TTC549 (cell line): ENCODE results near the gene STAT4.

Experiments
- FAIRE-seq: peaks from 2 replicates; lab custom pipeline; 2012; peaks lifted over from hg19 to GRCh38; lab: Jason Lieb, UNC

STAT4 gene

GRCh38 chr2:191041418-191042161, 109.2 kb downstream of the STAT4 start:
- no peak for FAIRE-seq

DNA sequence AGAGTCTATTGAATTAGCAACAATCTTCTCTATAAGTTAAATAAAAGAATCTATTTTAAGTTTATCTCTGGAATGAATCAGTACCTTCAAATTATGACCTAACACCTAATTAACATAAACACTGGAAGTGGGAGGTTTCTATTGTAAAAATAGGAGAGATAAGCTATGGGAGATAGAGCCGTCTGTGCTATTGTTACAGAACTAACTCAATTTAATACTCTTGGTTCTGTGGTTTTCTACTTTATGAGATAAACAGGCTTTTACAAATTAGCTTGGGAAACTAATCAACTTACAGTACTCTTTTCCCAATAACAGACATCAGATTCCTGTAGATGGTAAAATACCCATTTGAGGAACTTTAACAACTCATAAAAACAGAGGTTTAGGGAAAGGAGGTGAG, 111.2 kb downstream of the STAT4 start:
- no peak for FAIRE-seq

- FAIRE-seq, result no peak
Measured at GRCh38 chr2:191038741-191039140, 112.1 kb downstream of the STAT4 start.

DNA sequence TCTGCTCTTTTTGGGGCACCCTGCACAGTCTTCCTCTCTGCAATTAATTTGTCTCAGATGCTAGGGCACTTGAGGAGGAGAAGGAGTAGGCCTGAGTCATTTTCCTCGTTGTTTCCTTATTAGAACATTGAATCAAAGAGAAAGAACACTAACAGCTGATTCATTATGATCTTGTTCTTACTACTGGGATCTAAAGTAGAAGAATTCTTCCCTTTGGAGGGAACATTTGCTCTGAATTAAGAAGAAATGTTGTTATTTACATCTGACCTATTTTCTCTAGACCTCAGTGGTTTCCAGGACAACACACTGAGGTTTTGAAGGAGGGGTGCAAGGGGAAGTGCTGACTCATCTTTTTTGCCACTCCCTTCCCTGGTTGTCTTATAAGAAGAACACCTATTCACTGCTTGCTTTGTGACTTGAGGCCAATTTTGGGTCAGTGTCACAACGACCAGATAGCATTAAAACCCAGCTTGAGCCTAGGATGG, 112.5 kb downstream of the STAT4 start:
- FAIRE-seq, result no peak

DNA sequence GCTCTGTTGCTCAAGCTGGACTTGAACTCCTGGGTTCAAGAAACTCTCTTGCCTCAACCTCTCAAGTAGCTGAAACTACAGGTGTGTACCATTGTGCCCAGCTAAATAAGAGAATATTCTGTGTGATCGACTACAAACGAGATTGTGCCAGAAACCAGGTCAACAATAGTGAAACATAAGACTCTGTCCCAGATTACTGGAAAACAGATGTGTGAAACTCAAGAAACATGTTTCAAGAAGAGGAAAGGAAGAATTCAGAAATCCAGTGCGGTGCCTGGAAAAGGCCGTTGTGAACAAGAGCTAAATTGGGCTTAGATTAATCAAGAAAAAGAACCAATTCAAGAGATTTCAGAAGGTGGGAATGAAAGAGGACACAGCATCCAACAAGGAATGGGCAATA, 113.4 kb downstream of the STAT4 start:
- FAIRE-seq, result no peak

- no peak for FAIRE-seq
Measured at GRCh38 chr2:191036363-191036762, 114.4 kb downstream of the STAT4 start.

DNA sequence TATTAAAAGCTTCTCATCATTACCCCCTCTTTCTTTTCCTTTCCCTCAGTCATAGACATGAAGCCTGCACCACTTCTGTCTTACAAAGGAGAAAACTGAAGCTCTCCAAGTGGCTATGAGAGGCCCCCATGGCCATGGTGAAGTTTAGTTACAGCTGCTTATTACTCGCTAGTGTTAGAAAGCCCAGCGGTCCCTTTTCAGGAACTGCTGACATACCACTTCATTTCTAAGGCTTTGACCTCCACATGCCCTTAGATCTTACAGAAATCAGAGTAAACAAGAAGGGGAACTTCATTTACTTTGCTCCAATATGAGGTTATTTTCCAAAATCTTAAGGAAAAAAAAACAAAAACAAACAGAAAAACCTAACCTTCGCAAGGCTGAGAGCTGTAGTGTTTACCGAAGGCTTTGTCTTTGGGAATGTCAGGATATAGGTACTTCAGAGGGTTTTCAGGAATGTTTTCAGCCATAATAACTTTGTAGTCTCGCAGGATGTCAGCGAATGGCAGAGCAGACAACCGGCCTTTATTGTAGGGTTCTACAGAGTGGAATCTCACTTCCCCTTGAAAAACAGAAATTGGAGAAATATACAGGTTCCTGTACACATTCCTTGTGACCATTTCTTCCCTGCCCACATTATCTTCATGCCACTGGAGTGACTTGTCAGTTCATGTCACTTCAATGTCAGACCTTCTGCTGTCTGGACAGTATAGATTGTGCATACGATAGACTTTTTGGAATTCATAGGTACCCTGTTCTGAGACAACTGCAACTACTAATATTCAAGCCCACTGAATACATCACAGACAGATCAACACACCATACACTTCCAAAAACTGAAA, 118.0 kb downstream of the STAT4 start:
- FAIRE-seq, result no peak

GRCh38 chr2:191031256-191031655, 119.5 kb downstream of the STAT4 start:
- FAIRE-seq, result no peak

- peak; percentile 48 for FAIRE-seq
Measured at GRCh38 chr2:191030521-191031154, 120.2 kb downstream of the STAT4 start.

- FAIRE-seq, result no peak
Measured at GRCh38 chr2:191029280-191029950, 121.4 kb downstream of the STAT4 start.

DNA sequence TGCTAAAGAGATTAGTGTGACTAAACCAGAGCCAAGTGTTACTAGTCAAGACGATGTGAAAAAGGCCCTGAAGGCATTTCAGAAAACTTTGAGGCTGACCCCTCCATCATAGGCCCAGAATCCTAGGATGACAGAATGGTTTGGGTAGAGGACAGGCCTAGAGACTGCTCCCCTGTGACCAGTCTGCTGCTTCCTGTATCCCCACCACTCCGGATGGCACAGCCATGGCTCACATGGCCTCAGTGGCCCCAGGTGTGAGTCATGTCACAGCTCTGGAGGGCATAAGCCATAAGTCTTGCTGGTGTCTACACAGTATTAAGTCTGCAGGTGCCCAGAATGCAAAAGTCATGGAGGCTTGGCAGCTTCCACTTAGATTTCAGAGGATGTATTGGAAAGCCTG, 124.4 kb downstream of the STAT4 start:
- no peak for FAIRE-seq

- no peak for FAIRE-seq
Measured at GRCh38 chr2:191025135-191025534, 125.7 kb downstream of the STAT4 start.

GRCh38 chr2:191023235-191023679, 127.5 kb downstream of the STAT4 start:
- FAIRE-seq, result no peak

GRCh38 chr2:191020742-191021381, 129.9 kb downstream of the STAT4 start:
- FAIRE-seq, result no peak

DNA sequence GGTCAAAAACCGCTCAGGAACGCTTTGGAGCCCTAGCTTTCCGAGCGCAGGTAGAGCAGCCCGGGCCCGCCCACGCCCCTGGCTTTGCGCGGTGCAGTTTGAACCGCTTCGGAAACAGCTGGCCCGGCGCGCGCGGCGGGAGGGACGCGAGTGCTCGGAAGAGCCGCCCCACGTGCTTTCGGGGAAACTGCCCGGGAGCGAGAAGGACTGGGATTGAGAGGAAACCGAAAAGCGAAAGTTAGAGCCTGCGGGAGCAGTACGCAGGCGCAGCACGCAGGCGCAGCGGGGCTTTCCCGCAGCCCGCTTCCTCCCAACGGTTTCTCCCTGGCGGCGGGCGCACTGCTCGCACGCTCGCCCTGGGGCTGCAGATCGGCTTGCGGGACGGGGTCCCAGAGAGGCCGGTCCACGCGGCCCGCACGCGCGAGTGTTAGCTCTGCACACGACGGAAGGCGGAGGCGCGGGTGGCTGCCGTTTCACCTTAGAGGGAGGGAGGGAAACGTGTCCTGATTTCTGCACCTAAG, 130.5 kb downstream of the STAT4 start:
- no peak for FAIRE-seq

GRCh38 chr2:191019376-191019775, 131.4 kb downstream of the STAT4 start:
- no peak for FAIRE-seq

GRCh38 chr2:191018643-191019119, 132.1 kb downstream of the STAT4 start:
- FAIRE-seq, result no peak

DNA sequence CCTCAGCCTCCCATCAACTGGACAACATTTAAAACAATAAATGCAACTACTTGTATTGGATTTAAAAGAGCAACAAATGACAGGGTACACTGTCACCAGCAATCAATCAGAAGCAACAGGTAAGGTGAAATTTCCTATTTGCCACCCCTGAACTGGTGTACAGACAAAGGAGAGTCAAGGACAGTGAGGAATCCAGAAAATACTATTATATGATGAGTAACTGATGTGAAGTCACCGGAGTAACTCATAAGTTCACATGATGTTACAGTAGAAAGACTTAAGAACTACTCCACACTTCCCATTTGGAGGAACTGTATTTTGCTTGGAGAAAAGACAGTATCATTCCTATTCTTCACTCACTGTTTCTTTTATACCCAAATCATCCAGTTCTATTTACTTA, 132.7 kb downstream of the STAT4 start:
- FAIRE-seq, result no peak

GRCh38 chr2:191015831-191016230, 135.0 kb downstream of the STAT4 start:
- no peak for FAIRE-seq

DNA sequence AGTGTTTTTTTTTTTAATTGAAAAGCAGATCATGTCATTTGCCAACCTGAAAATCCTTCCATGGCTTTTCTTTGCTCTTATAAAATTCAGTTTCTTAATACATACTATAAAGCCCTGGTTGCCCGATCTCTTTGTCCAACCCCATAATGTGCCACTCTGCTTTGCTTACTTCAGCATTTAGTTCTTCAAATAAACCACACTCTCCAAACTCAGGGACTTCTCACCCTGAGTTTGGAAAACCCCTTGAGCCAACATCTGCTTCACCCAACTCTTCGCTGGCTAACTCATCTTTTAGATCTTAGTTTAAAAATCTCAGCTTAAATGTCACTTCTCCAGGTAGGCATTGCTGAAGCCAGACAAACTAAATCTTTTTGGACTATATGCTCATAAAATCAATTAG, 135.6 kb downstream of the STAT4 start:
- no peak for FAIRE-seq

GRCh38 chr2:191014653-191015020, 136.2 kb downstream of the STAT4 start:
- no peak for FAIRE-seq
